NCI-H748 treated with DMSO at 0.1 percent for 48 hours (cell line): Measurements from ENCODE around the gene CACNA1E.

Experiments
- DNase-seq: peaks from one replicate; lab custom pipeline; 2025; lab: John Stamatoyannopoulos, UW

The CACNA1E gene

GRCh38 chr1:181483285-181484195 lies at the start of gene CACNA1E:
Gene CACNA1E (plus strand): TSS chr1:181483517. CDS start chr1:181483745, 228 bp downstream.
- DNase-seq: no peak

GRCh38 chr1:181433931-181434330 lies 49.4 kb upstream of the CACNA1E start:
- DNase-seq: no peak

- no peak for DNase-seq
Measured at GRCh38 chr1:181438013-181438412, 45.3 kb upstream of the CACNA1E start.

- no peak for DNase-seq
Measured at GRCh38 chr1:181440510-181440909, 42.8 kb upstream of the CACNA1E start.

DNA sequence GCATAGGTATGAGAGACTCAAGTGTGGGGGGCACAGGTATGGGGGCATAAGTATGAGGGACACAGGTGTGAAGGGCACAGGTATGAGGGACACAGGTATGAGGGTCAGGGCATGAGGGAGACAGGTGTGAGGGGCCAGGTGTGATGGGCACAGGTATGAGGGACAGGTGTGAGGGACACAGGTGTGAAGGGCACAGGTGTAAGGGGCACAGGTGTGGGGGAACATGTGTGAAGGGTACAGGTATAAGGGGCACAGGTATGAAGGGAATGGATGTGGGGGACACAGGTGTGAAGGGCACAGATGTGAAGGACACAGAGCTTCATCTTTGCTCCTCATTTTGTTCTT lies 41.2 kb upstream of the CACNA1E start:
- no peak for DNase-seq

DNA sequence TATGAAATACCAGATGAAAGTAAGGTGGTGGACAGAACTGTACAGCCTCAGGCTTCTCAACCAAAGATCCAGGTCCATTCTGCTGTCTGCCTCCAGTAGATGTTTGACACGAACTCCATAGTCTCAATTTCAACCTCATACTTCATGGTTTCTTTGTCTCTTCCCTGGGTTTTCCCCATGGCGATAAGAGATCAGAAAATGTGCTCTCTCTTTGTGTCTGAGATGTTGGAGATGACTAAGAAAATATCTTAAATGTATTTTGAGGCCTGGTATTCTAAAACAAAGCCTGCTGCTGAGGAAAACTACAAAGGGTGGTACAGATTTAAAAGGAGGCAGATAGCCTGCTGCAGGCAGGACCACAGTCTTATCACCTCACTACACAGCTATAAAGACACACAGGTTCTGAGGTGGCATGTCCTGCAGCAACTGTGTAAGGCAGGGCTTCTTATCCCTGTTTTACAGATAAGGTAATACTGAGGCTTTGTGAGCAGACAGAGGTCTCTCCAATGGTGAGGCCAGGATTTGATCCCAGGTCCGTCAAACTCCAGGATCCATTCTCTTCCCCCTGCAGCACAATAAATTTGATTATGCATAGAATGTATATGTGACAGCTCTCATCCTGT lies 40.0 kb upstream of the CACNA1E start:
- DNase-seq: no peak

- DNase-seq: no peak
Measured at GRCh38 chr1:181445436-181445835, 37.9 kb upstream of the CACNA1E start.

GRCh38 chr1:181448461-181448860 lies 34.9 kb upstream of the CACNA1E start:
- DNase-seq: no peak

- no peak for DNase-seq
Measured at GRCh38 chr1:181451661-181452230, 31.6 kb upstream of the CACNA1E start.

- no peak for DNase-seq
Measured at GRCh38 chr1:181452746-181453145, 30.6 kb upstream of the CACNA1E start.

- DNase-seq: no peak
Measured at GRCh38 chr1:181453541-181454201, 29.6 kb upstream of the CACNA1E start.

DNA sequence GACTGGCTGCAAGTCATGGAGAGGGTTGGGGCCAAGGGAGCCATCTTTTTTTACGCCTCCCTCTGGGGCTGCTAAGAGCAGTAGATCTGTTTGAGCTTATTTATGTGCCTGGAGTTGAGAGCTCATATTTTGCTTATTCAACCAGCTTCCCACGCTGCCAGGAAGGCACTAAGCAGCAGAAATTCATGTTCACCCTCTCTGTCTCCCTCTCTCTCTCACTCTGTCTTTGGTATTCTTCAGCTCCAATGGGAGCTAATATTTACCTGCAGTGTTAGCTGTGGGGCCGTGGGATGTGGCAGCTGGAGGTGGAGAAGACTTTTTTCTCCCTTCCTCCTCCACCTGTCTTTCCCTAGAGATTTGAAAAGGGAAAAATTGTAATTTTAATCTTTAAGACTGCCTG lies 26.8 kb upstream of the CACNA1E start:
- DNase-seq: no peak

DNA sequence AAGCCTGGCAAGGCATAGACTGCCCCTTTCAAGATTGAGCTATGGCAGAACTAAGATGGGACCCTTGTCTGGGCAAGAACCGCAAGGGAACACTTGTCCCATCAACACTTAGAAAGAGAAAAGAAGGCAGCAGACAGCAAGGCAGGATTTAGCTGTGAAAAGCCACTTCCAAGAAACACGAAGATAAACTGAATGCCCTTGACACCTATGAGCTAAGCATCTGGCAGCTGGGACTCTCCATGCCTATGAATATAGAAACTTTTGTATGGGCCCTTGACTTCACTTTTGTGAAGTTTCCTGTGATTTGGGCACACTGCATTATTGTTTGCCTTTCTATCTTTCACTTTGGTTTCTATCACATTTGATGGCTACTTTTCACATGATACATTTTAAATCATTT lies 24.9 kb upstream of the CACNA1E start:
- DNase-seq: no peak

- no peak for DNase-seq
Measured at GRCh38 chr1:181459067-181459466, 24.2 kb upstream of the CACNA1E start.

GRCh38 chr1:181469829-181470228 lies 13.5 kb upstream of the CACNA1E start:
- DNase-seq: no peak

- no peak for DNase-seq
Measured at GRCh38 chr1:181475580-181475979, 7.7 kb upstream of the CACNA1E start.

DNA sequence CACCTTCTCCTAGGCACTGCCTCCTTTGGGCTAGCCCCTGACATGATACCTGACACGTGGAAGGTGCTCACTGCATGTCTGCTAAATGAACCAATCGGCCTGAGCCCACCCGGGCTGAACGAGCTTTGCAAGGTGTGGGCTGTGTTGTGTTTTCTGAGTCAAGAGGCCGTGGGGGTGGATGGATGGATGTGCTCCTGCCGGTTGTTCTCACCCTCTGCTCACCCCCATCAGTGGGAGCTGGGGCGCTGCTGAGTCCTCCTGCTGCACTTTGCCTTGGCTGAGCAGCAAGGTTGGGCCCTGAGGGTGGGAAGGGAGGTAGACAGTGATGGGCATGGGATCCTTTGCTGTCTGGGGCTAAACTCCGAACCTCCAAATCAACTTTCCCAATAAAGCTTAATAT lies 6.7 kb upstream of the CACNA1E start:
- no peak for DNase-seq

DNA sequence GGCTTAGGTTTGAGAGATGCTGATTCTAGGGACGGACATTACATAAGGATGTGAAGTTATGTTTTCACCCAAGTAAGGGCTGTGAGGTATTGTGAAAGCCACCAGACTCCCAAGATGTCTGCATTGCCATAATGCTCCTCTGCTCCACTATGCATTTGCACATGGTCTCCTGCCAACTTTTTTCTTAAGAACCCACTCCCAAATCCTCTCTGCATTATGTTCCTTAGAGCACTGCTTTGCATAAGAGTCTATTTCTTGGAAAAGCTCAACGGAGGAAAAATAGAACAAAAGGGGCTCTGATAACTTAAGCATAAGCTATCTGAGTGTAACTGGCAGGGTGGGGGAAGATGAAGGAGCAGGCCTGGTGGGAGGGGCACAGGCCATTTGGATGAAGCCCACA lies 5.0 kb upstream of the CACNA1E start:
- DNase-seq: no peak

DNA sequence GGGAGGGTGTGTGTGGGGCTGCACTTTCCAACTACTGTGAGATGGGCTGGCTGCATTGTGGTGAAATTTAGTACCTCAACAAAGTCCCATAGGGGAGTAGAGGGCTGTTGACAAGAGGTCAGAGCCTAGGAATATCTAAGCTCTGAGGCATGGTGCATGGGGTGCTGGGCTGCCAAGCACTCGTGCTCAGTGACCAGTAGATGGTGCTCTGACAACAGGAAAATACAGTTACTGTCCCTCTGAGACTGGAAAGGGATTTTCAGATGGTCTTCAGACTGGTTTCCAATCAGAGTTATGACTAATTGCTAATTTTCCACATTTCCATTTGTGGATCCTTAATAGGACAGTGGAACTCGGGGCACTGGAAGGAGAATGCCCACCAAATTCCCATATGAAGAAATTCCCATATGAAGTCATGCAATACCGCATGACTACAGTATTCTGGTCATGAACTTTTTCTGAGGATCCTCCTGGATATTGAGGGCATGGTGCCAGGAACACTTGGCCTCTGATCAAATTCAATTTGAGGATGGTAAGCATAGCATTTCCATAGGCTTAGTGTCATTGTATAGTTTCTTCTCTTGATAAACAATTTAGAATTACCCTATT lies 4.1 kb upstream of the CACNA1E start:
- DNase-seq: peak; percentile 18

DNA sequence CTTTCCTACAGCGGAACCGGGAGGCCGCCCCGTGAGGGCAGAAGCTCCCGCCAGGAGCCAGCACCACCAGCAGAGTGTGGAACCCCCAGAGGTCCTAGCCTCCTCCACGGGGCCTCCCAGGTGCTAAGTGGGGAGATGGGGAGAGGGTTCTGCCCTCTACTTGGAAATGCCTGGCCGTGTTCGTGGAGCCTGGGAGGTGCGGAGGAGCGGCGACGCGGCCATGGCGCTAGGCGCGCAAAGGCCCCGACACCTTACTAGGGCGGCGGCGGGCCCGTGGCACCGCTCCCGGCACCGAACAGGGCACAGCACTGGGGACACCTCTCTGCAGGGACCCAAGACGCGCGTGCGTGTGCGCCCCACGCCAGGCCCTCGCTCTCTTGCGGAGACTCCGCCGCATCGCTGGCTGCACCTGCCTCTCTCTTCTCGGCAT lies 1.3 kb upstream of the CACNA1E start:
- no peak for DNase-seq

DNA sequence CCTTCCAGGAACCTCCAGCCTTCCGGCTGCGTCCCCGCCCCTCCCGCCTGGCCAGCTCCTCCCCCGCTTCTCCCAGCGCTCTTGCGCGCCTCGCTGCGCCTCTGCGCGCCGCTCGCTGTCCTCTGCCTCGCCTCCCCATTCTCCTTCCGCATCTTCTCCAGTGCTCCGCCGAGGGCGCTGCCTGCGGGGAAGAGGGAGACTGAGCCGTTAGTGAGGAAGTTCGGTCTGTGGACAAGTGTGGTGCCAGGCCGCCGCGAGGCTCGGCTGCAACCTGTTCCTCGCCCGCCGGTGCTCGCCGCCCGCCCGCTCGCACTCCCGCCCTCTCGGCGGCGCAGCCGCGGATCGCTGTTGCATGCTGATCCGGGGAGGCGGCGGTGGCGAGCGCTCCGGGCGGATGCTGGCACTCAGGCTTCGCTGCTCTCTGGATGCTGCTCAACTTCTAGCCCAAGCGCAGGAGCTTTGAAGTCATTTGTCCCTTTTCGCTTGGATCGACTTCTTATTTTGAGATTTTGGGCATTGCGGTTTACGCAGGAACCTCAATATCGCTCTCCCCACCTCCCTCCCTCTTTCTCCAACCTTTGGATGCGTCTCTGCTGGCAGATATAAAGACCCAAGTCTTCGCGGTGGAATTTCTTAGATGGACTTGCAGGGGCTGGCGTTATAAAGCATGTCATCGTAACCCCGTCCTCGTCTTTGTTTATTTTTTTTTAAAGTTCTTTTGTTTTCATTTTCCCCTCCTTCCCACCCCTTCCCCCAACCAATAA lies 614 bp upstream of the CACNA1E start:
- no peak for DNase-seq
